Ishikawa (cell line): ENCODE data around the gene GTF2A1L.

Experiments
- CEBPB ChIP-seq: IDR thresholded peaks from 2 replicates; pipeline ENCODE4 v1.6.1; 2012
- CREB1 ChIP-seq: IDR thresholded peaks from 2 replicates; pipeline ENCODE4 v1.6.1; 2012; ENCODE audit warnings: low read depth
- EGR1 ChIP-seq: IDR thresholded peaks from 2 replicates; pipeline ENCODE4 v1.6.1; 2012
- EP300 ChIP-seq: IDR thresholded peaks from 2 replicates; pipeline ENCODE4 v1.6.1; 2012; ENCODE audit warnings: borderline replicate concordance
- FOXM1 ChIP-seq: IDR thresholded peaks from 2 replicates; pipeline ENCODE4 v1.6.1; 2012; ENCODE audit warnings: low read depth, borderline replicate concordance
- MAX ChIP-seq: IDR thresholded peaks from 2 replicates; pipeline ENCODE4 v1.6.1; 2012
- NFIC ChIP-seq: IDR thresholded peaks from 2 replicates; pipeline ENCODE4 v1.6.1; 2012
- RAD21 ChIP-seq: IDR thresholded peaks from 2 replicates; pipeline ENCODE4 v1.6.1; 2012; ENCODE audit warnings: low read depth
- REST ChIP-seq: IDR thresholded peaks from 2 replicates; pipeline ENCODE4 v1.6.1; 2012; ENCODE audit warnings: low read depth, mild to moderate bottlenecking
- TAF1 ChIP-seq: IDR thresholded peaks from 2 replicates; pipeline ENCODE4 v1.6.1; 2012; ENCODE audit warnings: low read depth, mild to moderate bottlenecking
- TCF12 ChIP-seq: IDR thresholded peaks from 2 replicates; pipeline ENCODE4 v1.6.1; 2012; ENCODE audit warnings: low read depth
- TEAD4 ChIP-seq: IDR thresholded peaks from 2 replicates; pipeline ENCODE4 v1.6.1; 2012
- USF1 ChIP-seq: IDR thresholded peaks from 2 replicates; pipeline ENCODE4 v1.6.1; 2012
- YY1 ChIP-seq: IDR thresholded peaks from 2 replicates; pipeline ENCODE4 v1.6.1; 2012; ENCODE audit warnings: low read depth
- ZBTB7A ChIP-seq: IDR thresholded peaks from 2 replicates; pipeline ENCODE4 v1.6.1; 2012; ENCODE audit warnings: low read depth

GTF2A1L gene

GRCh38 chr2:48713647-48714046, 96.0 kb downstream of the GTF2A1L start:
- TF ChIP-seq FOXM1 (no peak), REST (no peak), TEAD4 (no peak), NFIC (no peak), CREB1 (no peak), ZBTB7A (no peak), MAX (no peak), TAF1 (no peak), RAD21 (no peak), USF1 (no peak), CEBPB (no peak), EGR1 (no peak), EP300 (no peak), TCF12 (no peak), YY1 (no peak)

GRCh38 chr2:48714245-48714644, 96.6 kb downstream of the GTF2A1L start:
- TF ChIP-seq ZBTB7A, result no peak
- no peak for TF ChIP-seq MAX
- no peak for TF ChIP-seq CREB1
- no peak for TF ChIP-seq TAF1
- no peak for TF ChIP-seq CEBPB
- no peak for TF ChIP-seq RAD21
- no peak for TF ChIP-seq EGR1
- no peak for TF ChIP-seq TEAD4

- TF ChIP-seq CEBPB (0 out of 2 replicates have a peak, but pooled peaks have one; percentile 11), MAX (peak; percentile 37; the same call in 1 of the 2 replicates), TCF12 (no peak), NFIC (peak; percentile 73; the same call in 1 of the 2 replicates)
Measured at GRCh38 chr2:48715042-48715899, 97.6 kb downstream of the GTF2A1L start.

- TF ChIP-seq MAX (no peak), CREB1 (no peak), NFIC (peak; percentile 82)
Measured at GRCh38 chr2:48715956-48716355, 98.3 kb downstream of the GTF2A1L start.

GRCh38 chr2:48717846-48718245, 100.2 kb downstream of the GTF2A1L start:
- TF ChIP-seq REST (no peak), ZBTB7A (no peak), MAX (no peak), USF1 (no peak), RAD21 (no peak), NFIC (no peak), FOXM1 (no peak), CEBPB (no peak), TCF12 (no peak), EP300 (no peak), EGR1 (no peak), TEAD4 (no peak), YY1 (no peak)
